Transverse colon (tissue), 4 donors: ENCODE data around the gene BLOC1S5.

Source experiments
- CTCF ChIP-seq, 5 experiments: fragments of 200-600 bp in 3 of 5; fragments of 450-650 bp in 2 of 5; sonication (generic) in 3 of 5; IDR thresholded peaks; 1 replicate in 2 of 5; 2 replicates in 3 of 5; pipeline ENCODE4 v1.5.1; 2016 to 2017; ENCODE audit warnings: antibody characterized with exemption in 5 of 5, inconsistent platforms in 3 of 5, mild to moderate bottlenecking in 2 of 5, moderate library complexity in 1 of 5
- EP300 ChIP-seq: sonication (generic); formaldehyde crosslinking; IDR thresholded peaks from one replicate; pipeline ENCODE4 v1.6.1; 2017; ENCODE audit warnings: antibody characterized with exemption, low read depth
- POLR2A ChIP-seq: fragments of 450-650 bp; IDR thresholded peaks from one replicate; pipeline ENCODE4 v1.6.1; 2016; ENCODE audit warnings: antibody characterized with exemption, mild to moderate bottlenecking, moderate library complexity
- POLR2AphosphoS5 ChIP-seq, 3 donors: sonication (generic); formaldehyde crosslinking; IDR thresholded peaks; one replicate each; pipeline ENCODE4 v1.6.1; 2016; ENCODE audit warnings: antibody characterized with exemption in 3 of 3

DNA sequence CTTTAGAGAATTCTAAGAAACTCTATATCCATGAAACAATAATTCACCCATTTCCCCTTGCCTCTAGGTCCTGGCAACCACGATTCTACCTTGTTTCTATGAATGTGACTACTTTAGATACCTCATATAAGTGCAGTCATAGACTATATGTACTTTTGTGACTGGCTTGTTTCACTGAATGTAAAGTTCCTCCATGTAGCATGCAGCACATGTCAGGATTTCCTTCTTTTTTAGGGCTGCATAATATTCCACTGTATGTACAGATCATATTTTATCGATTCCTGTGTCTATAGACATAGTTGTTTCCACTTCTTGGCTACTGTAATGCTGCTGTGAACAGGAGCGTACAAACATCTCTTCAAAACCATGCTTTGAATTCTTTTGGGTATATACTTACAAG is 26.5 kb upstream of the BLOC1S5 start:
- TF ChIP-seq CTCF (IDR thresholded peaks at IDR 0.05) (no peak), EP300 (no peak), POLR2A (no peak), POLR2AphosphoS5 (IDR thresholded peaks at IDR 0.05) (no peak)
